Stimulated activated CD8-positive, alpha-beta memory T cell treated with anti-CD3 and anti-CD28 coated beads, Interleukin-12 subunit alpha, Interleukin-12 subunit beta, amount 100 ng/mL, for 24 hours (primary cell): ENCODE measurements around the gene PLEKHA4.
"Not testable (repeated sequence)": the region's sequence is repeated elsewhere in the genome, so short reads cannot be mapped to it uniquely, and the experiment has no call there.

Experiments
- DNase-seq: peaks from one replicate; pipeline ENCODE4 v3.0.0-alpha.2; 2020; ENCODE audit errors: extremely low read depth

PLEKHA4 gene

DNA sequence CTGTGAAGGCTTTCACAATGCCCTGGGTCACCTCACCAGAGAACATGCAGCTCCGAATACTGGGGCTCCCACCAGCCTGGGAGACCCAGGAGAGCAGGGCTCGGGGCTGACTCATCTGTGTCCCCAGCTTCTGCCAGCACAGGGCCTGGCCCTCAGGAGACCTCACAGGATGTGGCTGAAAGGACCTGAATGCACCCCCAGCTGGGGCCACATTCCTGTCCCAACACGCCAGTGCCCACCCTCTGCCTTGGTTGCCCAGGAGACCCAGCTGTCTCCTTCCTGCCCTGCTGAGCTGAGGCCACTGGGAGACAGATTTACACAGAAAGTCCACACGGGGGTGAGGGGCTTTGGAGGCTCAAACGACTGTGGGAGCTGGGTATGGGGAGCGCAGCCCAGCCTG, 69.5 kb downstream of the PLEKHA4 start:
- DNase-seq, result no peak

DNA sequence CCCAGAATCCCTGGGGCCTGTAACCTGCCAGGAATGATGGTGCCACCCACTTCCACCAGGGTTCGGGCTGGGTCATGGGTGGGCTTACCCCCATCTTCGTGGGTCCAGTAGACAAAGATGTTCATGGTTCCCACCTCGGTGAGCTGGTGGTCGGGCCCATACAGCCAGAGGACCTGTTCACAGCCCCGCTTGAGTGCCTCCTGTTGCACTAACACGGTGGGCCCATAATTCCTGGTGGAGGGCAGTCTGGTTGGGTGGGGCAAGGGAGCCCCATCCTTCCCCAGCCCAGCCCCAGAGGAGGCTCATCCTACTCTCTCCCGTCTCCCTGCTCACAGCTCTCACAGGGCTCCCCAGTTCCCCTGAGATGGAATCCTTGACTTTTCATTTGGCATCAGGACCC, 71.3 kb downstream of the PLEKHA4 start:
- DNase-seq, result no peak

DNA sequence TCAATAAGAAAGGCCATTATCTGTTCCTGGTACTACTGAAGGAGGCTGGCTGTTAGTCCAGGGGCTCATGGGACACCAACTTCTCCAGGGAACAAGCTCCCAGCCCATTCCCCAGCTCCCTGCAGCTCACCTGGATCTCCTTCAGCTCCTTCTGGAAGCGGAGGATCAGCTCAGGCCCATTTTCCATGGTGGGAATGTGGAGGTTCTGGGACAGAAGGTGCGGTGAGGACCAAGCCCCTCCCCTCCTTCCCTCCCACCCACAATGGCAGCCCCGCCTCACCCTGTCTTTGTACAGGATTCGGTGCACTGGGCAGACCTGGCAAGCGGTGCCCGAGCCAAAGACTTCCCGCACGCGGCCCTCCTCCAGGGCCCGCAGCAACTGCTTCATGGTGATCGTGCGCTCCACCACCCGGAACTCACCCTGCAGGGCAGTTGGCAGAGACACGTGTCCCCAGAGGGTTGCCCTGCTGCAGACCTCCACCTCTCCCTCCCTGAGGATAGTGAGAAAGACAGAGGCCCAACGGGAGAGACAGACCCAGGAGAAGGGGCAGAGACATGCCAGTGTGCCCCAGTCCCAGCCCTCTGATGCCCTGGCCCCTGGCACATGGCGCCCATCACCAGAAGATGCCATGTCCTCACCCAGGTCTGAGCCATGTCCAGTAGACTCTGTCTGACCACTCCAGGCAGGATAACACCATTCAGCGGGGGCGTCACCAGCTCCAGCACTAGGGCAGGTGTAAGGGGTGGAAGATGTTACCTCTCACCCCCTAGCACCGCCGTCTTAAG, 71.9 kb downstream of the PLEKHA4 start:
- DNase-seq, result no peak

DNA sequence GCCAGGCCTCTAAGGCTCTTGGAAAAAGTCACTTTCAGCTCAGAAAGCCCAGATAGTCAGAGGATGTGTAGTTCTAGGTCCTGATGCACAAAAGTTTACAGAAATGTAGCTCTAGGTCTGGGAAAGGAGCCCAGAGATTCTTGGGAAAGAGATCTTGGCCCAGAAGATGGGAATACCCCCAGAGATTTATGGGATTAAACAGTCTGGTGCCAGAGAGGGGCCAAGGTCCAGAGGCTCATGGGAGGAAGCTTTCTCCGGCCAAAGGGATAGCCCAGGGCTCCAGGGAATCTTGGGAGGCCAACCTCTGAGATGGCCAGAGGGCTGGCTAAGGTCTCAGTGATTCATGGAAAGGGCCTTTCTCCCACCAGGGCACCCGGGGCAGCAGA, 72.7 kb downstream of the PLEKHA4 start:
- no peak for DNase-seq

GRCh38 chr19:48795055-48795684, 73.2 kb downstream of the PLEKHA4 start:
- peak; percentile 52 for DNase-seq

DNA sequence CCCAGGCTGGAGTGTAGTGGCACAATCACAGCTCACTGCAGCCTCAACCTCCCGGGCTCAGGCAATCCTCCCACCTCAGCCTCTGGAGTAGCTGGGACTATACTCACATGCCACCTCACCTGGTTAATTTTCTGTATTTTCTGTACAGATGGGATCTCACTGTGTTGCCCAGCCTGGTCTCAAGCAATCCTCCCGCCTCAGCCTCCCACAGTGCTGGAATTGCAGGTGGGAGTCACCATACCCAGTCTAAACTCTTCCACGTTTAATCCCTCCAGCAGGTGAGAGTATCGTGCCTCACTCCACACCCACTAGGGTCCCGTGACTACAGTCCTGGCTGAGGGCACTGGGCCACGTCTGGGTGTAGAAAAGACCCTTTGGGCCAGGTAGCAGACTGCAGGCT, 74.1 kb downstream of the PLEKHA4 start:
- no peak for DNase-seq

DNA sequence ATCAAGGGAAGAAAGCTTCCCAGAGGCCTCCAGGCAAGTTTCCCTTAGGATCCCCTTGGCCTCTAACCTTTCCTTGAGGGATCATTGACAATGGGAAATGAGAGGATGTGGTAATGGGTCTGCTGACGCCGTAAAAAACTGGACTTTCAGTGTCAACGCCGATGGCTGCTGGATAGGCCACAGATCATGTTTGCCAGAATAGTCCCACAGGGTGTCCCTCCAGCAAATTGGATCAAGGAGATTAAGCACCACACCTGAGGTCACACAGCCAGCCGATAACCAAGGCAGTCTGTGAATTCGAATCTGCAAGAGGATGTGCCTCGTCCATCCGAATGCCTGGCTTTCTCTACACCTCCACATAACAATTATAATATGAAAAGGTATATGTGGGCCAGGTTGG, 75.1 kb downstream of the PLEKHA4 start:
- no peak for DNase-seq

DNA sequence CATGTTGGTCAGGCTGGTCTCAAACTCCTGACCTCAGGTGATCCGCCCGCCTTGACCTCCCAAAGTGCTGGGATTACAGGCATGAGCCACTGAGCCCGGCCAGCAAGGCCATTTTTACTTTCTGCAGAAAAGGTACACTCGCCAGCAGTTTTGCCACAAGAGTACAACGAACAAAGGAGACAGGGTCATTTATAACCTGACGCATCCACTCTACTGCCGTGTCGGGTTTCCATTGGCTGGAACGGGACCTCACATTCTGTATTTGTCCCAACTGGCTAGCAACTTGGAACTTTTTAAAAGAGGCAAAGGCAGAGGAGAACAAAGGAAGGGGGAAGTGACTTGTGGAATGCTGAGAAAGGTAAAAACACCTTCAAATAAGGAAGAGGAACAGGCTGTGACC, 81.1 kb downstream of the PLEKHA4 start:
- not testable (repeated sequence) for DNase-seq
